Stomach smooth muscle (tissue), 2 donors: ENCODE results near the gene RIMS4.
A peak's percentile ranks its signal among the peaks of the same experiment; 100 is the strongest.

ENCODE experiments used
- H3K27ac ChIP-seq: one replicate; pipeline ENCODE4 v1.7.0; 2013; ENCODE audit warnings: mild to moderate bottlenecking, low read length, inconsistent platforms
- H3K27me3 ChIP-seq, 2 donors: one replicate each; pipeline ENCODE4 v1.7.0; 2013; ENCODE audit warnings: low read length in 2 of 2; ENCODE audit not compliant: insufficient read depth in 2 of 2, control insufficient read depth in 1 of 2
- H3K36me3 ChIP-seq, 2 donors: one replicate each; pipeline ENCODE4 v1.7.0; 2013; ENCODE audit warnings: low read length in 2 of 2; ENCODE audit not compliant: control insufficient read depth in 2 of 2, insufficient read depth in 2 of 2
- H3K4me1 ChIP-seq: one replicate; pipeline ENCODE4 v1.7.0; 2013; ENCODE audit warnings: low read length; ENCODE audit not compliant: control insufficient read depth, insufficient read depth
- H3K4me3 ChIP-seq, 2 donors: one replicate each; pipeline ENCODE4 v1.7.0; 2013; ENCODE audit warnings: low read length in 2 of 2
- H3K9ac ChIP-seq, 2 donors: one replicate each; pipeline ENCODE4 v1.7.0; 2013; ENCODE audit warnings: low read length in 2 of 2, mild to moderate bottlenecking in 1 of 2
- H3K9me3 ChIP-seq, 2 donors: one replicate each; pipeline ENCODE4 v1.7.0; 2013; ENCODE audit warnings: low read length in 2 of 2; ENCODE audit not compliant: control insufficient read depth in 2 of 2
- donor health status: healthy.
- donor health status: Pancreatic carcinoma.

RIMS4 gene

GRCh38 chr20:44752099-44752931, 58.0 kb downstream of the RIMS4 start:
- H3K9me3 ChIP-seq, result no peaks in the 10 kb centered on the region
- peaks cover 21 to 28% of the 10 kb centered on the region in 2 donors for H3K27me3 ChIP-seq
- H3K9ac ChIP-seq, result no peak overlapping the region
- H3K36me3 ChIP-seq, result no peaks in the 10 kb centered on the region
- no peak overlapping the region for H3K27ac ChIP-seq
- no peak overlapping the region for H3K4me3 ChIP-seq
- no peaks in the 10 kb centered on the region for H3K4me1 ChIP-seq

- H3K4me3 ChIP-seq, result peak overlapping the region in 1 of 2 donors; percentile 35
- H3K27ac ChIP-seq, result no peak overlapping the region
- no peaks in the 10 kb centered on the region for H3K36me3 ChIP-seq
- peaks cover 34 to 37% of the 10 kb centered on the region in 2 donors for H3K27me3 ChIP-seq
- no peaks in the 10 kb centered on the region for H3K9me3 ChIP-seq
- H3K9ac ChIP-seq, result no peak overlapping the region
- H3K4me1 ChIP-seq, result peaks cover 8% of the 10 kb centered on the region
Observed at GRCh38 chr20:44750081-44750805, 60.1 kb downstream of the RIMS4 start.

- Histone ChIP-seq H3K27ac (no peak overlapping the region), H3K9me3 (no peaks in the 10 kb centered on the region), H3K27me3 (peaks cover 40 to 55% of the 10 kb centered on the region in 2 donors), H3K9ac (no peak overlapping the region), H3K36me3 (no peaks in the 10 kb centered on the region), H3K4me1 (peaks cover 8% of the 10 kb centered on the region), H3K4me3 (no peak overlapping the region)
Observed at GRCh38 chr20:44748005-44748370, 62.4 kb downstream of the RIMS4 start.

- Histone ChIP-seq H3K9me3 (no peaks in the 10 kb centered on the region), H3K9ac (no peak overlapping the region), H3K27ac (no peak overlapping the region), H3K4me3 (no peak overlapping the region), H3K27me3 (peaks cover 42 to 59% of the 10 kb centered on the region in 2 donors), H3K36me3 (no peaks in the 10 kb centered on the region), H3K4me1 (peaks cover 8% of the 10 kb centered on the region)
Observed at GRCh38 chr20:44747166-44748004, 63.0 kb downstream of the RIMS4 start.

- Histone ChIP-seq H3K27ac (no peak overlapping the region), H3K27me3 (peaks cover 35 to 54% of the 10 kb centered on the region in 2 donors), H3K9ac (no peak overlapping the region)
Observed at GRCh38 chr20:44746367-44747165, 63.8 kb downstream of the RIMS4 start.

GRCh38 chr20:44745598-44746366, 64.6 kb downstream of the RIMS4 start, which contains the start of gene KCNK15:
TSS of gene KCNK15 (plus strand) at chr20:44745865. CDS start at chr20:44745911, 46 bp downstream.
- no peaks in the 10 kb centered on the region for H3K9me3 ChIP-seq
- H3K36me3 ChIP-seq, result no peaks in the 10 kb centered on the region
- peak within 1 kb of the TSS; percentile 0 to 73 for H3K4me3 ChIP-seq
- peaks cover 8% of the 10 kb centered on the region for H3K4me1 ChIP-seq
- H3K27ac ChIP-seq, result no peak within 1 kb of the TSS
- peak within 1 kb of the TSS in 1 of 2 donors; percentile 4 for H3K9ac ChIP-seq
- peaks cover 28 to 46% of the 10 kb centered on the region in 2 donors for H3K27me3 ChIP-seq

More at GRCh38 chr20:44746367-44747165, 63.8 kb downstream of the RIMS4 start:
- Histone ChIP-seq H3K4me1 (peaks cover 8% of the 10 kb centered on the region), H3K36me3 (no peaks in the 10 kb centered on the region), H3K9me3 (no peaks in the 10 kb centered on the region), H3K4me3 (peak overlapping the region; percentile 0 to 73)

GRCh38 chr20:44745122-44745597, 65.2 kb downstream of the RIMS4 start:
- H3K9me3 ChIP-seq, result no peaks in the 10 kb centered on the region
- H3K27ac ChIP-seq, result no peak overlapping the region
- H3K4me1 ChIP-seq, result peaks cover 8% of the 10 kb centered on the region
- peak overlapping the region in 1 of 2 donors; percentile 73 for H3K4me3 ChIP-seq
- H3K36me3 ChIP-seq, result no peaks in the 10 kb centered on the region
- H3K9ac ChIP-seq, result no peak overlapping the region
- H3K27me3 ChIP-seq, result peaks cover 26 to 46% of the 10 kb centered on the region in 2 donors

- peaks cover 15% of the 10 kb centered on the region for H3K4me1 ChIP-seq
- no peaks in the 10 kb centered on the region for H3K36me3 ChIP-seq
- H3K9ac ChIP-seq, result no peak overlapping the region
- H3K9me3 ChIP-seq, result no peaks in the 10 kb centered on the region
- H3K4me3 ChIP-seq, result no peak overlapping the region
- H3K27me3 ChIP-seq, result peaks cover 26 to 36% of the 10 kb centered on the region in 2 donors
- H3K27ac ChIP-seq, result no peak overlapping the region
Observed at GRCh38 chr20:44743916-44744655, 66.3 kb downstream of the RIMS4 start.
